ENCODE data around the gene CRTC1. TPM values are rescaled to one million over a fixed set of nuclear protein-coding genes. Genes with fewer than 3 reads are reported as not detected.

Gene CRTC1
- total RNA-seq, 1 experiment from 2014 or later = 19.0 TPM

- H3T11ph ChIP-seq (ENCODE audit: low read length) = no peak overlapping the region
- H2BK12ac ChIP-seq (ENCODE audit: insufficient read length, low read depth, low read length) = no peak overlapping the region
- no peak overlapping the region for H2BK120ac ChIP-seq (ENCODE audit: low read depth, low read length, poor library complexity, severe bottlenecking)
- no peak overlapping the region for H3K18ac ChIP-seq (ENCODE audit: insufficient read length, low read depth, low read length)
- H4K20me1 ChIP-seq (ENCODE audit: control insufficient read depth, insufficient read depth, insufficient read length) = no peaks in the 10 kb centered on the region
- no peaks in the 10 kb centered on the region for H3K79me1 ChIP-seq (ENCODE audit: insufficient read depth, low read depth, low read length, poor library complexity, severe bottlenecking)
- WGBS (ENCODE audit: extremely low coverage, insufficient read length, low lambda C conversion rate) = no CpG with 5 or more reads among the region's 13 CpGs
- H3K27ac ChIP-seq (ENCODE audit: insufficient read length, low read depth, low read length) = no peak overlapping the region
- no peak overlapping the region for H2AFZ ChIP-seq (ENCODE audit: low read length)
- no peak overlapping the region for H3K4ac ChIP-seq (ENCODE audit: low read depth, low read length)
- H4K5ac ChIP-seq (ENCODE audit: insufficient read length, low read depth, low read length) = no peak overlapping the region
- Mint-ChIP-seq H3K4me3 (no peak overlapping the region), H3K4me1 (peaks cover 25 to 37% of the 10 kb centered on the region in 2 experiments), H3K27me3 (ENCODE audit: low read depth) (no peaks in the 10 kb centered on the region; the same call in 1 of the 2 replicates), H3K9me3 (no peaks in the 10 kb centered on the region), H3K36me3 (ENCODE audit: insufficient read depth in 1 of 3, low read depth in 3 of 3) (peaks cover 0 to 2% (median 0%) of the 10 kb centered on the region in 3 experiments; a peak in 1 of 7 replicates), H3K27ac (no peak overlapping the region)
- no peak overlapping the region for H2BK20ac ChIP-seq (ENCODE audit: low read depth, low read length, poor library complexity, severe bottlenecking)
- TF ChIP-seq, protein P1, sequence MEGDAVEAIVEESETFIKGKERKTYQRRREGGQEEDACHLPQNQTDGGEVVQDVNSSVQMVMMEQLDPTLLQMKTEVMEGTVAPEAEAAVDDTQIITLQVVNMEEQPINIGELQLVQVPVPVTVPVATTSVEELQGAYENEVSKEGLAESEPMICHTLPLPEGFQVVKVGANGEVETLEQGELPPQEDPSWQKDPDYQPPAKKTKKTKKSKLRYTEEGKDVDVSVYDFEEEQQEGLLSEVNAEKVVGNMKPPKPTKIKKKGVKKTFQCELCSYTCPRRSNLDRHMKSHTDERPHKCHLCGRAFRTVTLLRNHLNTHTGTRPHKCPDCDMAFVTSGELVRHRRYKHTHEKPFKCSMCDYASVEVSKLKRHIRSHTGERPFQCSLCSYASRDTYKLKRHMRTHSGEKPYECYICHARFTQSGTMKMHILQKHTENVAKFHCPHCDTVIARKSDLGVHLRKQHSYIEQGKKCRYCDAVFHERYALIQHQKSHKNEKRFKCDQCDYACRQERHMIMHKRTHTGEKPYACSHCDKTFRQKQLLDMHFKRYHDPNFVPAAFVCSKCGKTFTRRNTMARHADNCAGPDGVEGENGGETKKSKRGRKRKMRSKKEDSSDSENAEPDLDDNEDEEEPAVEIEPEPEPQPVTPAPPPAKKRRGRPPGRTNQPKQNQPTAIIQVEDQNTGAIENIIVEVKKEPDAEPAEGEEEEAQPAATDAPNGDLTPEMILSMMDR (conservative IDR thresholded peaks at IDR 0.05) = no peak
- no peak overlapping the region; the same call in 1 of the 2 replicates for H3K14ac ChIP-seq (ENCODE audit: insufficient read depth, low read length)
- no peak overlapping the region for H3K23ac ChIP-seq (ENCODE audit: insufficient read length, low read depth, low read length)
- no peak overlapping the region for H3K9ac ChIP-seq (ENCODE audit: extremely low read depth, insufficient read length, low read length)
- H2AK5ac ChIP-seq (ENCODE audit: insufficient read length, low read length) = no peak overlapping the region
- H3K79me2 ChIP-seq (ENCODE audit: insufficient read depth, low read length) = no peaks in the 10 kb centered on the region
- no peaks in the 10 kb centered on the region for H3K23me2 ChIP-seq (ENCODE audit: insufficient read length, low read depth, low read length, poor library complexity, severe bottlenecking)
- H3K4me2 ChIP-seq (ENCODE audit: insufficient read depth, insufficient read length, low read length) = no peak overlapping the region
- H2BK15ac ChIP-seq (ENCODE audit: low read depth, low read length) = no peak overlapping the region
- no peaks in the 10 kb centered on the region for H3K9me3 ChIP-seq (ENCODE audit: control insufficient read depth, low read depth, low read length)
- no peak overlapping the region for H2BK5ac ChIP-seq (ENCODE audit: insufficient read length, low read length)
- H4K8ac ChIP-seq (replicated peaks; ENCODE audit: insufficient read length, low read depth, low read length) = no peak overlapping the region
- no peak overlapping the region for H3K56ac ChIP-seq (ENCODE audit: insufficient read length, low read depth, low read length)
- H4K91ac ChIP-seq (ENCODE audit: insufficient read length, low read depth, low read length) = no peak overlapping the region
- H3K27me3 ChIP-seq (ENCODE audit: insufficient read depth, low read length) = no peaks in the 10 kb centered on the region
- no peaks in the 10 kb centered on the region for H3K4me1 ChIP-seq (ENCODE audit: insufficient read depth, low read length)
- DNase-seq = no peak
These were observed 38.4 kb upstream of the CRTC1 start for GRCh38 chr19:18645035-18645511.

Measured in H9 (cell line).